ENCODE results near the gene TAF4.
"Not testable (repeated sequence)": the region's sequence is repeated elsewhere in the genome, so short reads cannot be mapped to it uniquely, and the experiment has no call there.

TAF4 gene

DNA sequence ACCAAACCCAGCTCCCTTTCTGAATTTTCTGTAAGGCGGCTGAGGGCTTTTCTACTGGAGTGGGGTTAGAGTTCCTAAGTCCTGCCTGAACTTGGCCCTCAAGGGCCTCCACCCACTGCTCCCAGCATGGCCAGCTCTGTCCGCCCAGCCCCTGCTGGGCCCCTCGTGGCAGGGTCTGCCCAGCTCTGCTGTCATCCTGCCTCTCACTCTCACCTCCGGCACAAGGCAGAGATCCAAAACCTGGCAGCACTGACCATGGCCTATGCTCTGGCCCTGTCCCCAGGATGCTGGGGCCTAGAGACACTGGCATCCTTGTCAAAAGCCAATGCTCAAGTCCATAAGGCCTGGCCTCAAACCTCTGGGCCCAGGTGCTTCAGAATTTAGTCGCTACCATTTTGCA is 61.1 kb downstream of the TAF4 start:
- no peak for DNase-seq (ENCODE audit: low read depth in 2 of 2)

DNA sequence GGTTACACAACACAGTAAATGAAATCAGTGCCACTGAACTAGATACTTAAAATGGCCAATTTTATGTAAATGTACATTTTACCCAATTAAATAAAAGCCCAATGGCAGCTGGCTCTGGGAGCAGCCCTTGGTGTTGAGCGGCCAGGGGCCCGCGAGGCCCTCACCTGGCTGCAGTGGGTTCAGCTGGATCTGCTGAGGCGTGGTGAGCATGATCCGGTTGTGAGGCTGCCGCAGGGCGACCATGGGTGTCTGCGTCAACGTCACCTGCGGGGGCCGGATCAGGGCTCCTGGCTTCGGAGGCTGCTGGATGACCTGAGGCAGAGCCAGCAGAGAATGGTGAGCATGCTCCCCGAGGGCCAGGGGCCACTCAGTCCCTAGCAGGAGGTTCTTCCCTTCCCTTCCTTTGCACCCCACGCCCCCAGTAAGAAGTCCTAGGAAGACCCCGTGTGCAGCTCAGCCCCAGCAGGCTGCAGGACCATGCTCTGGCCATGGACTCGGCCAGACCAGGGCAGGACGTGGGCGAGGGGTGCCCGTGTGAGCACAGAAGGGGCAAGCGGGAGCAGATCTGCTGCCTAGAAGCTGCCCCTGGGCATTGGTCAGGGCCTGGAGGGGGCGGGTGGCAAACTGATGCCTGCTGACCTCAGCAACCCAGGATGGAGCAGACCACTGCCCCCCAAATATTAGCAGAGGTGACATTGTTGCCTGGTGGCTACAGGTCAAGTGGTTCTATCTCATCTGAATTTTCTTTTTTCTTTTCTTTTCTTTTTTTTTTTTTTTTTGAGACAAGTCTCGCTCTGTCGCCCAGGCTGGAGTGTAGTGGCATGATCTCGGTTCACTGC is 61.9 kb downstream of the TAF4 start:
- no peak for DNase-seq (ENCODE audit: low read depth in 2 of 2)

DNA sequence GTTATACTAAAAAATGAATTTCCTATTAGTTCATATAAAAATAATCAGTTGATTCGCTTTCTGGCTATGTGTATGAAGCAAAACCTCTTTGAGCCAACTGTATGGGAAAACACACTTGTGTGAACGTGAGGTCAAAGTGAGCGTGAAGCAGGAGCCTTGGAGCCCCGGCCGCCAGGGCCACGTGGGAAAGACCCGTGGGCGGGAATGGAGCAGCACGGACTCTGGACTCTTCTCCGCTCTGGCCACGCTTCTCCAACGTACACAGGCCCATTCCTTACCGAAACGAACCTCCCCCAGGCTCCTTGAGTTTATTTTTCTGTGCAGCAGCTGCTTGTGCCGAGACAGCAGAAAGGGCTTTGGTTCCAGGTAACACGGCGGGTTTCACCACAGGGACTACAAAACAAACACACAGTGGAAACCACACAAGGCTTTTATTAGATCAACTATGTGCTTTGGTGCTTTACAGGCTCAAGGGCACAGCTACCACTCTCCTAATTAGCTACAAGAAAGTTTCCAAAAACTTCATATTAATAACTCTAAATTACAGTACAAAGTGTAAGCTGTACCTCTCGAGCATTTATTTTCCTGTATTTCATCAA is 62.7 kb downstream of the TAF4 start:
- DNase-seq (ENCODE audit: low read depth in 2 of 2) = no peak

DNA sequence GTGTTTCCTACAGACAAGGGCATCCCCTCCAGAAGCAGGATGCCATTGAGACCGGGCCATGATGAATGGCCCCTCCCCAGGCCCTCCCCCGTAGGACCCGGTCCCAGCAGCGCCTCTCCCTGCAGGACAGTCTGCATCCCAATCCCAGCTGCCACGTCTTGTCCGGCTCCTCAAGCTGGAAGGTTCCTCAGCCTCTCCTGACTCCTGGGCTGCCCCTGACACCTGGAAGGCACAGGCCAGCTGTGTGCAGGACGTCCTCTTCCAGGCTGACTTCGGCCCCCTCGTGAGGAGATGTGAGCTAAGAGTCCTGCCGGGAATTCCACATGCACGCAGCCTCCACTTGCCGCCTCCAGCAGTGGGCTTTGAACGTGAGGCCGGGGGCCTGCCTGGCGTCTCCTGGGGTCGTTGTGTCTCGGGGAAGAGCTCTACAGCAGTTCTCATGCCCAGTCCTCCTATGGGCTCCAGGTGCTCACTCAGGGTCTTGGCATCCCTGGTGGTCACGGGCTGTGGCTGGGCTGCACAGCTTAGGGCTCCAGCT is 64.4 kb downstream of the TAF4 start:
- no peak for DNase-seq (ENCODE audit: low read depth in 2 of 2)

DNA sequence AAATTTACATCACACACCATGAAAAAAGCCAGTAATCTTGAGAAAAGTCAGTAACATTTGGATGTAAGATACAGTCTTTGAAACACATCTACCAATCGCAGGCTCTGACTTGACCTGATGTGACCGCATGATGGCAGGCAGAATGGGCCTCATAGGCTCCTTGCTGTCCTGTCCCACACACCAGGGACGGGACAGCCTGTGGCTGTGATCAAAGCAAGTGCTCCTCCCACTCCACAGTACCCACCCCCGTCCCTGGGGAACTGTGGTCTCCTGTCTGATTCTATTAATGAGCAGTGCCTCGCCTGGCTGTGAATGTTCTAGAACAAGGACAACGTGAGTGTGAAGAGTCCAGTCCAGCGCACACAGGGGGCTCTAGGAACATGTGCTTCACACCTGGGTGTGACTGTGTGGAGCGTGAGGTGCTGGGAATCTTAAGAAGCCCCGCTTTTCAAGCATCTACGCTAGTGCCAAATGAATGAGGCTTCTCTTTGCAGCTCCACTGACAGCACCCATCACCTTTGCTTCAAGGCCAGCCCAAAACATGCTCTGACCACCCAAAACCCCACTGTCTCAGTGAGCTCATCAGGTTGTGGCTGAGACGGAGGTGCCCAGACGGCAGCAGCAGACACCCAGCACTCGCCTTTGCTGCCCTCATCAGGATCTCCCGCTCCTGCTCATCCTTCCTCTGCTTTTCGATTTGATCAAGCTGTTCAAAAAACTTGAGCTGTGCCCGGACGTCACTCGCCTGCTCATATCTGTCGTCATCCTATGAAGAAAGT is 67.1 kb downstream of the TAF4 start:
- DNase-seq (ENCODE audit: low read depth in 2 of 2) = no peak

DNA sequence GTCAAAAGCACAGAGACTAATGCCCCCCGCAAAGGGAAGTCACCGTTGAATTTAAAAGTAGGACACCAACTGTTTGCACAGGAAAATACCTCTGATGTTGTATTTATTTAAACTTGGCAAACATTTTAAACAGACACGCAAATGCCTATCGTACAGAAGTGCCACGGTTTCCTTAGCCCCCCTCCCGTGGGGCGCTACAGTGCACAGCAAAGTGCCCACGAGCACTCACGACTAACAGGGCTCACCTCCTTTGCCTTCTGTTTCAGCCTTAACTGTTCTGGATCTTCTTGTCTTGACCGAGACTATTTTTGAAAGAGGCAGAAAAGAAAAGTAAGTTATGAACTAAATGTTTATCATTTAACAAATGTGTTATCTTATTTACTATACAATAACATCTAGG is 67.8 kb downstream of the TAF4 start:
- DNase-seq (ENCODE audit: low read depth in 2 of 2) = no peak

DNA sequence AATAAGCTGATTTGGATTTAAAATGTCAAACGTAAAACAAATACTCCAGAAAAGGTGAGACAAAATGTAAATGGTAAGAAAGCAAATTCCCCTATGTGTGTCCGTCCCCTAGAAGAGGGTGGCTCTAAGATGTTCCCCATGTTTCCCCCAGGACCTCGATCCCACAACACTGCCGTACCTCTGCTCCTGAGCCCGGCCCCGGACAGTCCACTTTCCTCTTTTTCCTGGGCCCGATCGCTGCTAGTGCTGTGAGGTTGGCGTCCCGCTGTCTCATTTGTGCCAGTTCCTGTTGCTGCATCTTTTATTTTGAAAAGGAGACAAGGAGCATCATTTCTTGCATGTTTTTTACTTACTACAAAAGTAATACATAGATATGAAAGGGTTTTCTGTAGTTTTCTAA is 68.3 kb downstream of the TAF4 start:
- no peak for DNase-seq (ENCODE audit: low read depth in 2 of 2)

DNA sequence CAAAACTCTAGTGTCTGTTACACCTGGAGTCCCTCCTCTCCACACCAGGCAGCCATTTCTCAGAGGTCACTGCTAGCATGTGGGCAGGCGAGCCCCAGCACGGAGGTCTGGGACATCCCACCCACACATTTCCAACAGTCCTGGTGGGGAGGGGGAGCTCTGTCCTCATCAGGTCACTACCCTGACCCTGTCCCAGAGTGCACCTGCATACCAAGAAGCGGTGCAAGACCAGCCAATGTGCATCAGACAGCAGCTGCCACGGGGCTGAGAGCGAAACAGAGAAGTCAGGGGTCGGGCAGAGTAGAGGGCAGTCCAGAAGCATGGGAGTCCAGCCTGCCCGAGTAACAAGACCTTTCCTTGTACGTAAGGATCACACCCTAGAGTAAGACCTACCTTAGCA is 71.1 kb downstream of the TAF4 start:
- DNase-seq (ENCODE audit: low read depth in 2 of 2) = no peak

DNA sequence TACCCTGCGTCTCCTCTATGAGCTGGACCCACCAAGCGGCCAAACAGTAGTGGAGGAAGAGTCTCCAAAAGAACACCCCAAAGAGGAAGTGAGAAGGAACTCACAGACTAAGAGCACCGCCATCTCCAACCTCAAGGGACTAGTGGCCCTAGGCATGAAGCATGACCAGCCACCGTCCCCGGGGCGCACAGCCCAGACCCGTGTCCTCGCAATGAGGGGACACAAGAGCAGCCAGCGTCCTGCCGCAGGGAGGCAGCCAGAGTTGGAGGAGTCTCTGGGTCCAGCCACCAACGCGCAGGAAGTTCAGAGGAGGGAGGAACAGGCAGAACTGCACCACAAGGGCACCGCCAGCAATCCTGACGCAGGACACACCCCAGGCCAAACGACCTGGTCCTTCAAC is 72.6 kb downstream of the TAF4 start:
- no peak for DNase-seq (ENCODE audit: low read depth in 2 of 2)

DNA sequence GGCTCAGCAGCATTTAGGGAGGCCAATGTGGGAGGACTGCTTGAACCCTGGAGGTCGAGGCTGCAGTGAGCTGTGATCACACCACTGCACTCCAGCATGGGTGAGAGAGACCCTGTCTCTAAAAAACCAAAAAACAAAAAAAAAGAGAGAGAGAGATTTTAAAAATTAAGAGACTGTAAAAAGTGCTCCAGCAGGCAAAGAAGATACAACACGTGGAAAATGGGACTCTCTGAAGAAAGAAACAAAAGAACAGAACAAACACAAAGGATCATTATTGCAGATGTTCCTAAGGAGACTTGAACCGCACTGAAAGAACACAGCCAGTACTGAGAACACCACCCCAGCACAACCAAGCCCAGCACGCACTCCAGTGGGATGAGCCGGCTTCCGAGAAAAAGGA is 74.2 kb downstream of the TAF4 start:
- DNase-seq (ENCODE audit: low read depth in 2 of 2) = no peak

DNA sequence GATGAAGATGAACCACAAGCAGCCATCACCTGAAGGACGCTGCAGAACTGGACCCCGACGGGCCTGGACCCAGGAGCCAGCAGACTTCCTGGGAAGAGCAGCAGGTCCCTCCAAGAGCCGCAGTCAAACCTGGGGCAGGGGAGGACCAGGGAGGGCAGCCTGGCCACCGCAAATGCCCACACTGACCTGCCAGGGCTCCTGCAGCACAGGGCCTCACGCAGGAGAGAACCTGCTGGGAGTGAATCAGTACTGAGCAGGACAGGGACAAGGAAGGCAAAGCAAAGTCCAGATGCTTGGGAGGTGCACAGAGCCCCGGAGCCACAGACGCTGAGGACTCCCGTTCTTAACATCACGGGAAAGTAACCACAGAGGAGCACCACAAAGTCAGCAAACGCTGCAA is 75.2 kb downstream of the TAF4 start:
- no peak for DNase-seq (ENCODE audit: low read depth in 2 of 2)

DNA sequence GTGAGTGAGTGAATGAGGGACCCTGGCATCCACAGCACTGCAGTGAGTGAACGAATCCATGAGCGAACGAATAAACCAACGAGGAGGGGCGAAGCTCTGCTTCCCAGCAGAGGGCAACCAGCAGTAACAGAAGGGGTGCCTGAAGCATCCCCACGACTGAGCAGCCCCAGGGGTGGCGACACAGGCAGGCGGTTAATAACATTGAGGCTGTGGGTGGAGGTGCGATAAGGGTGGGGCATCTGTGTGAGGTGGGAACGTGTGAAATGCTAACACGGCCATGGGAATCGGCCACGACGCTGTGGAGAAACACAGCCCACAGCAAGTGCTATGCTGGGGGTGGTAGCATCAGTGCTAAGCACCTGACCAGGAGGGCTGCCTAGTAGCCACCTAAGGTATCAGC is 75.9 kb downstream of the TAF4 start:
- no peak for DNase-seq (ENCODE audit: low read depth in 2 of 2)

DNA sequence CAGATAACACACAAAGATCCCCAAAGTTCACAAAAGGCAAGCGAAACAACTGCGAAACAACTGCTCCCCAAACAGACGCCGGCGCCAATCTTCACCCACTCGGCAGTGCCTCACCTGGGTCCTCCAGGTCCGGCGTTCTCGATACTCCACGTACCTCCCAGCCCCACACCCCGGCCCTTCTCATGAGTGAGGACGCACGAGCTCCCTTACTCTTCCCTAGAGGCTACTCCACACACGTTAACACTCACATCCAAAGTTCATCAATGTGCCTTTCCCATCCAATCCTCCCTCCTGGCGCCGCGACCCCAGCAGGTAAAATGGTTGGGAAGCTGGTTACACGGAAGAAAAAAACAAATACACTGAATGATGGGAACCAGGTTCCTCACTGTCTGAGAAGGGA is 77.0 kb downstream of the TAF4 start:
- no peak for DNase-seq (ENCODE audit: low read depth in 2 of 2)

DNA sequence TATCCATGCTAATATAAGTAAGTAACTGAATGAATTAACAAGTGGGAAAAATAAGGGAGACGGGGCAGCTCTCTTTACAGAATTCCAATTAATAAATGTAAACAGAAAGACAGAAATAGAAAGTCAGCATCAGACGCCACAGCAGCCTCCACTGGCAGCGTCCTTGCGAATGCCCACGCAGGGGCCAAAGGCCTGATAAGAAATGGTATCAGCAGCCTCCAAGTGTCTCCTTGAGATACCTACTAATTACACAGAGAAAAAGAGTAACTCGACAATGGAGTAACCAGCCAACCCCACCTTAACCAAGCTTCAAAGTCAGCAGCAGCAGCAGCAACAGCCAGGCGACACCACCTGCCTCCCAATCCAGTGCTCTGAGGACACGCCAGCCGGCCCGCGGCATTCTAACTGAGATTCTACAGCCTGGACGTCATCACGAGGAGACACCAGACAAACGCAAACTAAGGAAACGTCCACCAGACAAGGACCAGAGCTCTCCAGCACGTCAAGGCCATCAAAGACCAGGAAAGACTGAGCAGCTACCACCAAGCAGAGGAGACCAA is 78.8 kb downstream of the TAF4 start:
- DNase-seq (ENCODE audit: low read depth in 2 of 2) = no peak

DNA sequence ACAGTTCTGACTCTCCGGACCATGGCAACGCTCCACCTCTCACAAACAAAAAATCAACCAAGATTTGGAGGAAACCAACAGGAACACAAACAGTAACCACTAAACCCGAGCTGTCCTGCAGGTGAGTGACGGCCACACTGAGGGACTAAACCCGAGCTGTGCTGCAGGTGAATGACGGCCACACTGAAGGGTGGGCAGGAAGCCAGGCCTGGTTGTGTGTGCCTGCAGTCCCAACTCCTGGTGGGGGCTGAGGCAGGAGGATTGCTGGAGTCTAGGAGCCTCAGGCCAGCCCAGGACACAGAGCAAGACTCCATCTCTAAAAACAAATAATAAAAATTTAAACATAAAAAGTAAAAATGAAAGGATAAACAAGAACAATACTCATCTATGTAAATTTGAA is 80.6 kb downstream of the TAF4 start:
- no peak for DNase-seq (ENCODE audit: low read depth in 2 of 2)

DNA sequence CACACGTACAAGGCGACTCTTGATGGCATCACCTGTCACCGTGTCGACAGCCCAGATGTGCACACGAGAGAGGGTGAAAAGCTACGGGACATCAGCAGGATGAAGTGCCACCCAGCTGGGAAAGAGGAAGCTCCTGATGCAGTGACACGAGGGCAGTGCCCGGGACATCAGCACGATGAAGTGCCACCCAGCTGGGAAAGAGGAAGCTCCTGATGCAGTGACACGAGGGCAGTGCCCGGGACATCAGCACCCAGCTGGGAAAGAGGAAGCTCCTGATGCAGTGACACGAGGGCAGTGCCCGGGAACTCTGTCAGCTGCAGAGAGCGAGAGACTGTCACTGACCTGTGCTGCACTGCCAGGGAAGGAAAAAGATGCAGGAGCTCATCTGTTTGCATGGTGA is 81.2 kb downstream of the TAF4 start:
- DNase-seq (ENCODE audit: low read depth in 2 of 2) = not testable (repeated sequence)

DNA sequence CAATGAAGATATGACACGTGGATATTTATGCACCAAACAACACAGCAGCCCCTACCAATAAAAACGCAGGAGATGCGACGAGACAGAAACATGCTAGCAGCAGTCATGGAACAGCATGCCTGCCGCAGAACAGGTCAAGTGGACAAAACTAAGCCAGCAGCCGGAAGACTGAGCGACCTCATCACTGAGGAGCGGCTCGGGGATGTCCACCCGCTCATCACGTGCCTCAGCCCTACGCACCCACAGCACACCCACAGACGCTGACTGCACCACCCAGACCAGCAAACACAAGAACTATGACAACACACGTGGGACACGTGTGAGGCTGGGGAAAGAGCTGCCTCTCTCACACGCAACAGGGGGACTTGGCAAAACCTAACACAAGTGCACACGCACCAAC is 81.7 kb downstream of the TAF4 start:
- no peak for DNase-seq (ENCODE audit: low read depth in 2 of 2)

DNA sequence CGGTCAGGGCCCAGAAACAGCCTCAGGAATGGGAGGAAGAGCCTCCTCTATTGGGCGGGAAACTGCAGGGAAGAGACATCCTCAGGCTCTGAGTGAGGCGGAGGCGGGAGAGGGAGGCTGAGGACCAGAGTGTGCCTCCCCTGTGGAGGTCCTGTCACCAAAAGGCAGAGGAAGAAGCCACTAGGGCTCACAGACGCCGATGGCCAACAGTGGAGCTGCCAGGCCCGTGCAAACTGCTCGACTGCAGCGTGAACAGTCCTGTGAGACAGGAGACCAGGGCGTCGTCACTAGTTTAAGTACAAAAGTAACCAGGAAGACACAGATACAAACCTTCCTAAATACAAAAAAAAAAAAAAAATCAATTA is 82.7 kb downstream of the TAF4 start:
- no peak for DNase-seq (ENCODE audit: low read depth in 2 of 2)

DNA sequence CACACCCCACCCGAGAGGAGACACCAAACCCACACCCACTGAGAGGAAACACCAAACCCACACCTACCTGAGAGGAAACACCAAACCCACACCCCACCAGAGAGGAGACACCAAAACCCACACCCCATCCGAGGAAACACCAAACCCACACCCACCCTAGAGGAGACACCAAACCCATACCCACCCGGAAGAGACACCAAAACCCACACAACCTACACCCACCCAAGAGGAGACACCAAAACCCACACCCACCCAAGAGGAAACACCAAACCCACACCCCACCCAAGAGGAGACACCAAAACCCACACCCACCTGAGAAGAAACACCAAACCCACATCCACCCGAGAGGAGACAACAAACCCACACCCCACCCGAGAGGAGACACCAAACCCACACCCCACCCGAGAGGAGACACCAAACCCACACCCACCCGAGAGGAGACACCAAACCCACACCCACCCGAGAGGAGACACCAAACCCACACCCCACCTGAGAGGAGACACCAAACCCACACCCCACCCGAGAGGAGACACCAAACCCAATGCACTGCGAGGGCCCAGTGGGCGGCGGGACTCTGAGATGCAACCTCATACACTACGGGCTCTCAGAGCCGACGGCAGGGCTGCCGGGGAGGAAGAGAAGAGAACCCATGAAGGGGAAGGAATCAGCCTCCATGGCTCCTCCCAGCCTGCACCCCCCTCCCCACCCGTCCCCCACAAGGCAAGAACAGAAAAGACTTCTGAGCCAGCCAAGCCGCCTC is 83.3 kb downstream of the TAF4 start:
- DNase-seq (ENCODE audit: low read depth in 2 of 2) = no peak

DNA sequence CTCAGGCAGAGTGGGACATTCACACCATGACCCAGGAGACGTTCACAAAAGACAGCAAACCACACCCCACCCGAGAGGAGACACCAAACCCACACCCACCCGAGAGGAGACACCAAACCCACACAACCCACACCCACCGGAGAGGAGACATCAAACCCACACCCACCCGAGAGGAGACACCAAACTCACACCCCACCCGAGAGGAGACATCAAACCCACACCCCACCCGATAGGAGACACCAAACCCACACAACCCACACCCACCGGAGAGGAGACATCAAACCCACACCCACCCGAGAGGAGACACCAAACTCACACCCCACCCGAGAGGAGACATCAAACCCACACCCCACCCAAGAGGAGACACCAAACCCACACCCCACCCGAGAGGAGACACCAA is 84.0 kb downstream of the TAF4 start:
- not testable (repeated sequence) for DNase-seq (ENCODE audit: low read depth in 2 of 2)

All from stimulated activated CD8-positive, alpha-beta memory T cell treated with anti-CD3 and anti-CD28 coated beads, Interleukin-2, amount 100 ng/mL, for 48 hours (primary cell).